ENCODE measurements around the gene OR12D3. TPM values are rescaled to one million over a fixed set of nuclear protein-coding genes. Genes with fewer than 3 reads are reported as not detected.
"Not testable (repeated sequence)": the region's sequence is repeated elsewhere in the genome, so short reads cannot be mapped to it uniquely, and the experiment has no call there.

Gene OR12D3, protein sequence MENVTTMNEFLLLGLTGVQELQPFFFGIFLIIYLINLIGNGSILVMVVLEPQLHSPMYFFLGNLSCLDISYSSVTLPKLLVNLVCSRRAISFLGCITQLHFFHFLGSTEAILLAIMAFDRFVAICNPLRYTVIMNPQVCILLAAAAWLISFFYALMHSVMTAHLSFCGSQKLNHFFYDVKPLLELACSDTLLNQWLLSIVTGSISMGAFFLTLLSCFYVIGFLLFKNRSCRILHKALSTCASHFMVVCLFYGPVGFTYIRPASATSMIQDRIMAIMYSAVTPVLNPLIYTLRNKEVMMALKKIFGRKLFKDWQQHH
- not detected in 2 replicates for total RNA-seq (2014; rRNA removed; shearing (Covaris generic))

DNA sequence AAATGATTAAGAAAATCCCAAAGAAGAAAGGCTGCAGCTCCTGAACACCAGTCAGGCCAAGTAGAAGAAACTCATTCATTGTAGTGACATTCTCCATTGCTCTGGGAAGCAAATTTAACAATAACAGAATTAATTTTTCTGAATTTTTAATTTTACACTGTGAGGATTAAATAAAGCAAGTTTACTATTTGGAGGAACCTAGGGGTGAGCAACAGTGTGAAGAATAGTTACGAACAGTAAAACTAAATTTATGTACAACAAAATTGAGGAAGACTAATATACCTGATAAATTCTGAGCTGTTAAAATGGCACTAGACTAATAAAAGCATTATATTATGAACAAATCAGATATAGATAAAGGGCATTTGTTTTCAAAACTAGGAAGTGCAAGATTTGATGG is at the start of gene OR12D3:
Gene OR12D3, minus strand, starts transcription at position 101 of the 400 bp plus-strand sequence. Its CDS starts 4 bp downstream, at position 97.
- DNase-seq (ENCODE audit: low spot score): no peak

DNA sequence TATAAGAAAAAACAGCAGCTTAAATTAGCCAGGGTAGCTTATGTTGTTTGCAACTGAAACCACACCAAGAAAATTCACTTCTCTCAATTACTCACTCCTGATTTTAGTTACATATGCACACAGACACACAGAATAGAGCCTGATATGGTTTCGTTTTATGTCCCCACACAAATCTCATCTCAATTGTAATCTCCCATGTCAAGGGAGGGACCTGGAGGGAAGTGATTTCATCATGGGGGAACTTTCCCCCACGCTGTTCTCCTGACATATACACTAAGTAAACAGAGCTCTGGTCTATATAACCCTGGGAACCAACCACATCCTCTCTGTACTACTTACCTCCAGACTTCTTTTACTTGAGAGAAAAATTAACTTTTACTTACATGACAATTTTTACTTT is 49.5 kb upstream of the OR12D3 start:
- DNase-seq (ENCODE audit: low spot score): no peak

DNA sequence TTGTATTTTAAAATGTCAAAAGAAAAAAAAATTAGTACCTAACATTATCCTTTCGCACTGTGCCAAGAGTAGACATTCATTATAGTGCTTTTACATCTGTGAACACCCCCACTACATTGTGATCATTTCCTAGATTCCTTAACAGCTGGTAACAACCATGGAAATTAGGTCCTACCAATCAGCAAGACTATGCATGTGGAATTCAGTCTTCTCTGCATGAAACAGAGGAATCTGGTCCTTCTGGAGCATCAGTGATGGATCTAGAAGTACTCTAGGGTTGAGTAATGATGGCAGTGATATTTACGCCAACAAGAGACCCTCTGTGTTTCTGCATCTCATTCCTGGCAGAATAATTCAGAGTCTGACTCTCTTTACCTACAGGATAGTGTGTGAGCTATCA is 49.1 kb upstream of the OR12D3 start:
- no peak for DNase-seq (ENCODE audit: low spot score)

DNA sequence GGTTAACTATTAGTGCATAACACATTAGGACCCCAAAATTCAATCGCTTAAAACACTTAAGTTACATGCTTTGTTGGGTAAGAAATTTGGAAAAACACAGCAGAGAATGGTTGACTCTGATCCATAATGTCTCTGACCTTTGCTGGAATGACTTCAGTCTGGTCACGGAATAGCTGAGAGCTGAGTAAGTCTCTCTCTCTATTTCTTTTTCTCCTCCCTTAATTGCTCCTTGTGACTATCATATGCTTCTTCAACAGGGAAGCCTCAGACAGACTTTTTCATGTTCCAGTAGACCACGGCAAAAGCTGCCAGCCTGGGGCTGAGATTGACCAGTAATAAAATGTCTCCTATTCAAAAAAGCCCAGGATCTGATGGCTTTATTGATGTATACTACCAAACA is 44.4 kb upstream of the OR12D3 start:
- DNase-seq (ENCODE audit: low spot score): no peak

DNA sequence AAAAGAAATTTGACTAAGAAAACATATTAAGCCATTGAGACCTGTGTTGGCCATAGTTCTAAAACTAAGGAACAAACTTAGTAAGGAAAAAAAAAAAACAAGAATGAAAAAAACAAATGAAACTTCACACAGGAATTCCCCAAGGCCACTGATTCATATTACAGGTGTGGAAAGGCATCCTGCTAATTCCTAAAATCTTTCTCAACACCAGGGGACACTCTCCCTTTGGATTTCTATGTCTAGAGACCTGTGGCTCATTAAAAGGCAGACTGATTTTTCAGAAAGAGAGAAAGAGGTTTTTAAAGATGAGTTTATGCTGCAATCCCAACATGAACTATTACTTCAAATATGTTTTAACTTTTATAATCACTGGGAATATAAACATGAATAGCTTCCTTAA is 39.5 kb upstream of the OR12D3 start, which contains the start of gene OR12D1:
Gene OR12D1, plus strand, starts transcription at position 341 of the 400 bp plus-strand sequence.
- no peak for DNase-seq (ENCODE audit: low spot score)

DNA sequence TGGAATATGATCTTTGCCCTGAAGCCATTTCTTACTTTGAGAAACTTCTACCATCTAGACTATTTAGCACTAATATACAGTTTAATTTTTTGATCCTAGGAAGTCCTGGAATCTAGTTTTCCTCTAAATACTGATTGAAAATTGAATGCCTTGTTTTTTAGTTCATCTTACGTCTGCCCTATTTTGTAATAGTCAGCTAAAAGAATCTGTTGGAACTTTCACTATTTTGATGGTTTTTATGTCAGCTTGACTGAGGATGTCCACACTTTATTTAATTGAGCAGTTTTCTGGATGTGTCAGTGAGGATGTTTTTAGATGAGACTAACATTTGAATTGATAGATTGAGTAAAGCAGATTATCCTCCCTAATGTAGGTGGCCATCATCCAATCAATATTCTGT is 28.7 kb upstream of the OR12D3 start:
- DNase-seq (ENCODE audit: low spot score): no peak

DNA sequence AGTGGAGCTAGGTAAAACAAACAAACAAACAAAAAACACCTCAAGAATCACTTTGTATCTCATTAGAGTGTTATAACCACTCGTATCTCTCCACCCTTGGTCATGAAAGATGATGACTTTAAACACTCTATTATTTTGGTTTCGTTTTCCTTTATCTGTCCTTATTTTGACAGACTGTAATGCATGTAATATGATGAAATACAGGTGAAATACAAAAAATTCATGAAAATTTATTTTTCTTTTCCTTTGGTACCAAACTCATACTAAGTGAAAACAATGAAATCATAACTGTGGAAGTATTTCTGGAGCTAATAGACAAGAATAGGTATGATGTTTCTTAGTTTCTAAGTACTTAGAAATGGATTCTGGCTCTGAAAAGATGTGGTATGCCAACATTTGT is 24.4 kb upstream of the OR12D3 start:
- no peak for DNase-seq (ENCODE audit: low spot score)

DNA sequence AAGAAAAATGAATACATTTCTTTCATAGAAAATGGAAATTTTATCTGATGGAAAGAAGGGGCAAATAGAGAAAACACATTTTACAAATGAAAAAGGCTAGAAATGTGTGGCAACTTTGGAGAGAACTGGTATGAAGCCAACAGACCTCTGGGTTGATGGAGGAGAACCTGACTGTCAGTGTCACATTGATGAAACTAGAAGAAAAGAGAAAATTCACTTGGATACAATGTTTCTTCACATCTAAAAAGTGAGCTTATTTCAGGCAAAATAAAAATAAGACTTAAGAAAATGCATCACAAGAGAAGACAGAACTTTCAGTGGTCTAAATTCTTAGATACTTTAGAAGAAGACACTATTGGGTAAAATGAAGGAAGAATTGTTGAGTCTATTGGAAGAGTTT is 20.2 kb upstream of the OR12D3 start, which contains the start of gene OR12D2:
Gene OR12D2, plus strand, starts transcription at position 301 of the 400 bp plus-strand sequence. CDS start 1,069 bp downstream, outside the sequence.
- no peak for DNase-seq (ENCODE audit: low spot score)

DNA sequence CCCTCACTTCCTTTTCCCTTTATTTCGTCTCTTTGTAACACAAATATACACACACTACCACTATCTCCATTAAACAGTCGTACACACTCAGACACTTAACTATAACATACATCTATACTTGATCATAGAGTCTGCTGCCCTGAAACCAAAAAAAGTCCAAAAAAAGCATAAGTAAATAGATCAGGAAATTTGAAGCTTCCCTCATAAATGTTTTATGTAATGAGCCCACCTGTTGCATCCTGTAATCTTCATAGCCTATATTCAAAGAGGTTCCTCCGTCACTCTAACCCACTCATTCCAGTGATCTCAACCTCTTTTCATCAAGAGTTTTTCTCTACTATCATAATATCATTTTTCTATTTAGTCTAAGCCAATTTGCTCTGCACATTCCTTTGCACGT is 13.4 kb upstream of the OR12D3 start:
- DNase-seq (ENCODE audit: low spot score): no peak

DNA sequence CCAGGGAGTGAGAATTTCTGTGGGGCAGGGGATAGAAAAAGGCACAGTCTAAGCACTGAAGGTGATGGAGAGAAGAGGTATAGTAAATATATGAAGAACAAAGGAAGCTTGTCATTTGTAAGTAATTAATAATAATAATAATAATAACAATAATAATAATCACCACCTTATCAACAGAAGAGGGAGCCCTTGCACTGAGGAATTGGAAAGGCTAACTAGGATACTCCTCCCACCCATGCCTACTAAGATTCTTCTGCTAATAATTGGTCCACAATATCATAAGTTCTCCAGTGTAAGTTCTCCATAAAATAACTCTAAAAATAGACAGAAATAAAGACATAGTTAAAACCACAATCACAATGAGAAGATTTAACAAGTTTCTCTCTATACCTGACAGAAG is 912 bp upstream of the OR12D3 start:
- no peak for DNase-seq (ENCODE audit: low spot score)

DNA sequence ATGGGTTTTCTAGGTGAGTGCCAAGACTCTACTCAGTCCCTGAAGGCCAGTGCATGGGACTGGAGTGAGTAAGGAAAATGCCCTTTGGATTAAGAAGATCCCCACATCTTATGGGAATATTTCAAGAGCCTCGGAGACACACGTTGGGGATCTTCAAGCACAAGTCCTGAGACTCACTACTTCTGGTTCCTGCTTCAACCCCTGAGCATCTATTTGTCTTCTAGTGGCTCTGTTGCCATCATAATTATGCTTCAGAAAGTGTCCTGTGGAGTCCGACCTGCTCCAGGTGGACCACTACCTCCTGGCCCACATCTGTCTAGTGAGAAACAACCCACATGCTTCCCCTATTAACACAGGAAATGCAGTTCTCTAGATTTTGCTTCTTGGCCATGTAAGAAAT is 6.3 kb downstream of the OR12D3 start, which contains the start of gene OR5V1:
Gene OR5V1, minus strand, starts transcription at position 101 of the 400 bp plus-strand sequence. CDS start 12,670 bp downstream, outside the sequence.
- no peak for DNase-seq (ENCODE audit: low spot score)

DNA sequence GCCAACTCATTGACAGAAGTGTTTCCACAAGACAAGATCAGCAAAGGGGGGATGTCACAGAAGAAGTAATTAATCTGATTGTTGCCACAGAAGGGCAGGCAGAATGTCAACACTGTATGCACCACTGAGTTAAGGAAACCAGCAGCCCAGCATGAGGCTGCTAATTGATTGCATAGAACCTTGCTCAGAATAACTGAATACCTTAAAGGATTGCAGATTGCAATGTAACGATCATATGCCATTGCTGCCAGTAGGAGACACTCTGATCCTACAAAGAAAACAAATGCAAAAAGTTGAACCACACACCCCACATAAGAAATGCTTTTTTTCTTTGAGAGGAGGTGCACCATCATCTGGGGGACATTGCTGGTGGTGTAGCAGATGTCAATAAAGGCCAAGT is 19.5 kb downstream of the OR12D3 start:
- no peak for DNase-seq (ENCODE audit: low spot score)

DNA sequence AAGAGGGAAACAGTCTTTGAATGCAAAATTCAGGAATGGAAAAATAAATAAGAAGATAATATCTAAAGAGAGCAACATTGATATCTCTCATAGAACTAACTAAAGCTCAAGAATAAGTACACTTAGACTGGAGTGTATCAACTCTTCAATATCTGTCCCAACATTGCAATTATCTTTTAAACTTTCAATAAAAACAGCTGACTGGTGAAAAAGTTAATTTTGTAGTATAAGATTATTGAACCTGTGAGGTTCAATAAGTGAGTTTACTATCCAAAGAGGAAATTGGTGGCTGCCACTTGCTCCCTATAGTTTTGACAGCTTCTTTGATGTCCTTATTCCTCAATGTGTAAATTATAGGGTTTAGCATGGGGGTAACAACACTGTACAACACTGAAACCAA is 20.1 kb downstream of the OR12D3 start:
- no peak for DNase-seq (ENCODE audit: low spot score)

DNA sequence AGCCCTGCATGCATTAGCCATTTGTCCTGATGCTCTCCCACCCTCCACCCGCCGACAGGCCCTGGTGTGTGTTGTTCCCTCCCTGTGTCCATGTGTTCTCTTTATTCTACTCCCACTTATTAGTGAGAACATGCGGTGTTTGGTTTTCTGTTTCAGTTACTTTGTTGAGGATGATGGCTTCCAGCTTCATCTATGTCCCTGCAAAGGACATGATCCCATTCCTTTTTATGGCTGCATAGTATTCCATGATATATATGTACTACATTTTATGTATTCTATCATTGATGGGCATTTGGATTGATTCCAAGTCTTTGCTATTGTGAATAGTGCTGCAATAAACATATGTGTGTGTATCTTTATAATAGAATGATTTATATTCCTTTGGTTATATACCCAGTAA is 25.7 kb downstream of the OR12D3 start:
- not testable (repeated sequence) for DNase-seq (ENCODE audit: low spot score)

DNA sequence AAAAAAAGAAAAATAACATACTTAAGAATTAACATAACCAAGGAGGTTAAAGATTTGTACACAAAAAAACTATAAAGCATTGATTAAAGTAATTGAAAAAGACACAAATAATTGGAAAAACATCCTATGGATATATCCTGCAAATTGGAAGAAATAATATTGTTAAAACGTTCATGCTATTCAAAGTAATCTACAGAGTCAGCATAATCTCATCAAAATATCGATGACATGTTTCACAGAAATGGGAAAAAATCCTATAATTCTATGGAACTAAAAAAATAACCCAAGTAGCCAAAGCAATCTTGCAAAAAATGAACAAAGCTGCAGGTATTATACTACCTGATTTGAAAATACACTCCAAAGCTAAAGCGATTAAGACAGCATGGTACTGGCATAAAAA is 29.7 kb downstream of the OR12D3 start:
- DNase-seq (ENCODE audit: low spot score): no peak

DNA sequence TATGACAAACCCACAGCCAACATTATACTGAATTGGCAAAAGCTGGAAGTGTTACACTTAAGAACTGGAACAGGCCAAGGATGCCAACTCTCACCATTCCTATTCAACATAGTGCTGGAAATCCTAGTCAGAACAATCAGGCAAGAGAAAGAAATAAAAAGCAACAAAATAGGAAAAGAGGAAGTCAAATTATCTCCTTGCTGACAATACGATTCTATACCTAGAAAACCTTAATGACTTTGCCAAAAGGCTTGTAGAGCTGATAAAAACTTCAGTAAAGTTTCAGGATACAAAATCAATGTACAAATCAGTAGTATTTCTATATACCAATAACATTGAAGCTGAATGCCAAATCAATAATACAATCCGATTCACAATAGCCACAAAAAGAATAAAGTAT is 38.8 kb downstream of the OR12D3 start:
- no peak for DNase-seq (ENCODE audit: low spot score)

DNA sequence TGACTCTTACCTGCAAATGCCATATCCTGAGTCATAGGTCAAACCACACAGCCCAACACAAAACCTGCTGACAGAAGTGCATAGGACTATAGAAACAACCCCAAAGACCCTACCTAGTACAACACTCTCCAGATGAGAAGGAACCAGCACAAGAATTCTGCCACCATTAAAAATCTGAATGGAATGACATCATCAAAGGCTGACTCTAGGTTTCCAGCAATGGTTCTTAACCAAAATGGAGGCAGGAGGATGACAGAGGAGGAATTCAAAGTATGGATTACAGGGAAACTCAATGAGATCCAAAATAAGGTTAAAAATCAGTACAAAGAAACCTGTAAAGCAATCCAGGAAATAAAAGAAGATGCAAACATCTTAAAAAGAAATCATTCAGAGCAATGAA is 42.4 kb downstream of the OR12D3 start:
- no peak for DNase-seq (ENCODE audit: low spot score)

DNA sequence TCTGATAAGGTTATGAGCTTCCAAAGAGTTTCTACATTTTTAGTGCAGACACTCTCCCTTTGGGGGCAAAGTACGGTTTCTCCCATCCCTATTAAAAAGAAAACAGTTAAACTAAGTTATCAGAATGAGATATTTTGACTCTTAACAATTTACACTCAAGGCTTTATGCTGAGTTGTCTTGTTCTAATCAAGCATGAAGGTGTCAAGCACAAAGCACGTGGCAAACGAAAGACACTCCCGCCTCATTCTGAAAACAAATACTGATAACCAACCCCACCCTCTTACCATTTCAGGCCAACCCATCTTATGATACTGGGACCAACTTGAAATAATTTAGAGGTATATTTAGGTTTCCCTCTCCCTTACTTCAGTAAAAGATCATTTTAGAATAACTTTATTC is 49.3 kb downstream of the OR12D3 start:
- no peak for DNase-seq (ENCODE audit: low spot score)

Other genes starting within 250 kb of the OR12D3 start
- gene OR2J2, start 204.4 kb downstream of the OR12D3 start, total RNA-seq (2014; rRNA removed; shearing (Covaris generic)): not detected in 2 replicates
- not detected in 2 replicates for gene OR14J1, start 73.6 kb downstream of the OR12D3 start, total RNA-seq (2014; rRNA removed; shearing (Covaris generic))
- not detected in 2 replicates for gene OR5V1, start 6.4 kb downstream of the OR12D3 start, total RNA-seq (2014; rRNA removed; shearing (Covaris generic))
- gene OR12D2, start 20.3 kb upstream of the OR12D3 start, total RNA-seq (2014; rRNA removed; shearing (Covaris generic)): not detected in 2 replicates
- gene OR12D1, start 39.6 kb upstream of the OR12D3 start, total RNA-seq (2014; rRNA removed; shearing (Covaris generic)): not detected in 2 replicates
- gene OR10C1, start 64.0 kb upstream of the OR12D3 start, total RNA-seq (2014; rRNA removed; shearing (Covaris generic)): not detected in 2 replicates
- not detected in 2 replicates for gene OR11A1, start 81.8 kb upstream of the OR12D3 start, total RNA-seq (2014; rRNA removed; shearing (Covaris generic))
- not detected in 2 replicates for gene OR2H1, start 81.9 kb upstream of the OR12D3 start, total RNA-seq (2014; rRNA removed; shearing (Covaris generic))
- gene MAS1L, start 112.7 kb upstream of the OR12D3 start, total RNA-seq (2014; rRNA removed; shearing (Covaris generic)): not detected in 2 replicates
- 0.99 and 1.1 TPM in 2 replicates for gene UBD, start 184.4 kb upstream of the OR12D3 start, total RNA-seq (2014; rRNA removed; shearing (Covaris generic))
- gene OR2H2, start 209.8 kb upstream of the OR12D3 start, total RNA-seq (2014; rRNA removed; shearing (Covaris generic)): not detected in 2 replicates

Data from H4 (cell line).